ENCODE data around the gene POC1A. TPM values are rescaled to one million over a fixed set of nuclear protein-coding genes. Genes with fewer than 3 reads are reported as not detected.

Gene POC1A
- total and polyA plus RNA-seq, 9 of the 15 experiments (the other 6 are each of a cell fraction or from before 2014, with no cell fraction given) = 7.2 to 17.5 (median 12.1) TPM

- no peak for TF ChIP-seq ARID4B (CRISPR knock-in tag; IDR thresholded peaks at IDR 0.05)
- TF ChIP-seq GTF3C2 (IDR thresholded peaks at IDR 0.05; ENCODE audit: borderline replicate concordance, extremely low read depth, insufficient read length) = no peak
- TF ChIP-seq NR0B1 (IDR thresholded peaks at IDR 0.05; ENCODE audit: partially characterized antibody) = no peak
Measured at GRCh38 chr3:52150357-52150756, 3.9 kb downstream of the POC1A start (continued).

All from K562 (cell line).